Fibroblast of skin of right biceps (primary cell): ENCODE measurements around the gene RMDN3.

Experiments
- DNase-seq: peaks from one replicate; pipeline ENCODE4 v3.0.0-alpha.2; 2013

Gene RMDN3

DNA sequence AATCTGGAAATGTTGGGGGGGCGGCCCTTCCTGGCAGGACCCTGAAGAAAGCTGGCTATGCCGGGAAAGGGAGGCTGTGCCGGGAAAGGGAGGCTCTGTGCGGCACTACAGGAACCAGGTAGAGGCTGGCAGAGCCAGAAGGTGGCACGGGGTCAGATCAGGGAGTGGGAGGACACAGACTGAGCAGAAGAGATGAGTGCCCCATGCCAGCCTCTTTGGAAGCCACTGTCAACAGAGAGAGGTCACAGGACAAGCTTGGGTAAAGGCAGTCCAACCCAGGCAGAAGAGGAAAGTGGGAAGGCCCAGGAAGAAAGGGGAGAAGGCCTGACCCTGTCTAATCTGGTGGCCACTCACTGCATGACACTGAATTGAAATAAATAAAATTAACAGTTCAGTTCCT is 16.2 kb upstream of the RMDN3 start:
- DNase-seq, result no peak

DNA sequence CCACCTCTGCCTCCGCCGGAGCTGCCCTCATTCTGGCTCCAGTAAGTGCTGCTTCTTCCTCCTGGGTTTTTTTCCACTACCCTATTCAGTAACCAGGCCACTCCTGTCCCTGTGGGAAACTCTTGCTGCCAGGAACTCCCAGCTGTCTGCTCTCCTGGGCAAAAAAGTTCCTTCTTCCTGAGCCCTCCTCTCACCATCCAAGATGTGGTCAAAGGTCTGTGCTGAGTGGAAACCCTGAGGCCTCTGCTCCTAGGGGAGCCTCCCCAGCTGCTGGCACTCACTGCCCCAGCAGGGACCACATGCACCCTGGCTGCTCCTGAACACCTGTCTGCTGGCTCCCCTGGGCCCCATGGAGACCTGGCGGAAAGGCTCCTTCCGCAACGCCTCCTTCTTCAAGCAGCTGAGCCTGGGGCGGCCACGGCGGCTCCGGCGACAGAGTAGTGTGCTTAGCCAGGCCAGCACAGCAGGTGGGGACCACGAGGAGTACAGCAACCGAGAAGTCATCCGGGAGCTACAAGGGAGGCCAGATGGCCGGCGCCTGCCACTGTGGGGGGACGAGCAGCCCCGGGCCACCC is 15.2 kb upstream of the RMDN3 start:
- no peak for DNase-seq

DNA sequence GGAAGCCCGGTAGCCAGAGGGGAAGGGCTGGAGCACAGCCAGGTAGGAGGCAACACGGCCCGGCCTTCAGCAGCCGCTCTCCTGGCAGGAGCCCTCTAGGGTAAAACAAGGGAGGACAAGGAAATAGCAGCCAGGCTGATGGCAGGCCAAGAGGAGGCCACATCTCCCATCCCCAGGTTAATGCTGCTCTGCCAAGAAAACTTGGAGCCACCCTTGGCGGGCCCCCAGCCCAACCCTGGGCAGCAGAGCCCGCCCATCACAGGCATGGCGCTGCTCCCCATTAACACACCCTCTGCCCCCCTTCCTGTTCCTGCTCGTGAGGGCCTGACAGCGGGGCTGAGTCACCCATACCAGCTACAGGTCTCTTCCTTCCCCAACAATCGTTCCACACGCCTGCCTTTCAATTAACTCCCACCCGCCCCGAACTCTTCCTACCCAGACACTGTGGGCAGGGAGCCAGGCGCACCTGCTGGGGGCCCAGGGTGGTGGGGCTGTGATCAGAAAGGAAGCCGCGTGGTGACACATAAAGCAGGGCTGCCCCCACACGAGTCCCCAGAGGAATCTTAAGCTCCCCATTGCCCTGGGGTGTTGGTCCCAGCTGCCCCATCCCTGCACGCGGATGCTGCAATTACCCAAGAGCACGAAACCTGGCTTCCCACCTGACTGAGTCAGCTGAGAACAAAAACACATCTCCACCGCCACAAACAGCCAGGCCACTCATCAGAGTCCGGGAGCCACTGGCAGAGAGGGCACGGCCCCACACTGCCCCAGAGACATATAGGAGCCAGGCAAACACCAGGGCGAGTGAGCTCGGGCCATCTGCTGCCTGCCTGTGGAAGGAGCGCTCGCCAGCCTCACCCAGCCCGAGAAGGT is 14.5 kb upstream of the RMDN3 start, which contains the start of gene C15orf62:
C15orf62 (plus strand) TSS at position 707 of the 873 bp plus-strand sequence. CDS start 516 bp downstream, outside the sequence.
- DNase-seq, result peak; percentile 34

DNA sequence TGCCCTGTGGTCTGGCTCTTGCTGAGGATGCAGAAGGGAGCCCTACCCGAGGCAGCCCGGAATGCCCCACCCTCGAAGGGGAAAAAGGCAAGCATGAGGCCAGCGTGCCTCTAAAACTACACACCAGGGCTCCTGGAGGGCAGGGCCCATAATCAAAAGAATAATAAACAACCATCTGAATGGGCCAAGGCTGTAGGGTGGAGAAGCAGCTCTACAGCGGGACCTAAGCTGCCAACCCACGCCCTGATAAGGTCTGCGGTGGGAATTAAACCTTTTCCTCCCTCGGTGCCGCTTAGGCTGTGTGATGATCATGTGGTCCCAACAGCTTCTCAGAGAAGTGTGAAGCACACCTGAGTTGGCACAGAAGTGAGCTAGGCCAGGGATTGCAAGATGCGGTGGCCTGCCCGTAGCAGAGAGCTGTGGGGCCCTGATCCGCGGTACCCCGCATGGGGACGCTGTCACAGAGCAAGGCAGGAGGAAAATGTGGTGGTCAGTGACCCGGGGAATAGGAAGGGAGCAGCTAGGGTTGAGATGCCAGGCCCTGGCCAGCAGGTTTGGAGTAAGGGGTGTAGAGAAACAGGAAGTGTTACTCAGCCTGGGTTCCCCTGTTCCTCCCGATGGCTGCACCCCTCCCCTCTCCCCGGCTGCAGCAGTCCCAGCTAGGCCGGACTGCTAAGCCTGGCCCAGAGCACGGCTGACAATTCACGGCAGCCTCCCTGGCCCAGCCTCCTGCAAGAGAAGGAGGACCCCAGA is 13.6 kb upstream of the RMDN3 start:
- DNase-seq, result no peak

DNA sequence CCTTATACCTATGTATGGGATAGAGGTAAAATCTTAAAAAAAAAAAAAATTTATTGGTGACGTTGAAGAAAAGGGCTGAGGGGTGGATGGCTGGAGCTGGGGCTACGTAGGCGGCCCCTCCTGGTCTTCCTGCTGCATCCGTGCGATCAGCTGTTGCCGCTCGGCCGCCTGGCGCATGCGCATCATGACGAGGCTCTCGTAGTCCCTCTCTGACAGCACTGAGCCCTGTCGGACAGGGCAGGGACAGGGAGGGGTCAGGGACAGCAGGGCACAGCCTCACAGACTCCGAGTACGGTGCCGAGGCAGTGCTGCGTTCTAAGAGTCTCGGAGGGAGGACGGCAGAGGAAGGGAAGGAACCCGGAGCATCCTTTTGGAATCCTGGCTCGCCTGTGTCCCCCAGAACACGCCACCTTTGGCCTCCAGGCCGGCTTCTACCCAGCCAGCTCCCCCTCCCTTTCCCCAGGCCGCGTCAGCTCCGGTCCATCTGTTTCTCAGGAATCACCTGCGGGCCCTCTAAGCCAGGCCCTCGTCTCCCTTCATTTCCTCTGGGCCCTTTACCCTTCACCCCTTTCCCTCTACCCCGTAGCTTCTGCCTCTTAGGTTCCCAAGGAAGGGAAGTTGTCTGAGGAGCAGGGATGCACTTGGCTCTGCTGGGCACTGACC is 12.9 kb upstream of the RMDN3 start:
- DNase-seq, result no peak

DNA sequence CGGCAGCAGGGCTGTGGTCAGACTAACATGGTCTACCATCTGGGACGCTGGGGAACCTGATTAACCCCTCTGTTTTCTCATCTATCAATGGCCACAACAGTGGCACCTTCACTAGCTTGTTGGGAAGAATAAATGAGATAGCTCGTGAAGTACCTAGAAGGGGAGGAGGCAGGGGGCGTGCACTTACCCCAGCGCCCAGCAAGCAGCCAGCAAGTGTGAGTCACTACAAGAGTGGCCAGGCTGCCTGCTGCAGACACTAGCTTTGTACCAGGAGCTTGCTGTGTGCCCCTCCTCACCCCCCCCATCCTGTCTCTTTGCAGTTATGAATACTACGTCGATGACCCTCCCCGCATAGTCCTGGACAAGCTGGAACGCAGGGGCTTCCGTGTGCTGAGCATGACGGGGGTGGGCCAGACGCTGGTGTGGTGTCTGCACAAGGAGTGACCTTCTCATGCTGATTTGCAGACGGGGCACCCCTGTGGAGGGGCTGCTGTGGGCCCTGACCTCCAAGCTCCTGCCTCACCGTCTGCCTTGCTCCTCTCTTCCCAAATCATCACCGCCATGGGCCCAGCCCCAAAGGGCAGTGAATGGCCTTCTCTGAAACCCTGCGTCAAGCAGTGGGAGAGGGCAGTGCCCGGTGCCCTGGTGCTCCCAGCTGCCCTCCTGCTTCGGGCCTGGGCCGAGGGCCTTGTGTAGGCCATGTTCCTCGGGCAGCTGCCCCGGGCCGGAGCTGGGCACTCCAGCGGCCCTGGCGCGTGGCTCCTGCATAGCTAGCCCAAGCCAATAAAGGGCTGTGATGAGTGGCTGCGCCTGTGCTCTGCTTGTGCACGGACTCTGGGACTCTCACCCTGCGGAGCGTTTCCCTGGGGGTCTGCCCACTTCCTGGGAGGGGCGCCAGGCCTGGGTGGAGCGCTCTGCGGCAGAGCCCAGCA is 12.1 kb upstream of the RMDN3 start:
- DNase-seq, result no peak

DNA sequence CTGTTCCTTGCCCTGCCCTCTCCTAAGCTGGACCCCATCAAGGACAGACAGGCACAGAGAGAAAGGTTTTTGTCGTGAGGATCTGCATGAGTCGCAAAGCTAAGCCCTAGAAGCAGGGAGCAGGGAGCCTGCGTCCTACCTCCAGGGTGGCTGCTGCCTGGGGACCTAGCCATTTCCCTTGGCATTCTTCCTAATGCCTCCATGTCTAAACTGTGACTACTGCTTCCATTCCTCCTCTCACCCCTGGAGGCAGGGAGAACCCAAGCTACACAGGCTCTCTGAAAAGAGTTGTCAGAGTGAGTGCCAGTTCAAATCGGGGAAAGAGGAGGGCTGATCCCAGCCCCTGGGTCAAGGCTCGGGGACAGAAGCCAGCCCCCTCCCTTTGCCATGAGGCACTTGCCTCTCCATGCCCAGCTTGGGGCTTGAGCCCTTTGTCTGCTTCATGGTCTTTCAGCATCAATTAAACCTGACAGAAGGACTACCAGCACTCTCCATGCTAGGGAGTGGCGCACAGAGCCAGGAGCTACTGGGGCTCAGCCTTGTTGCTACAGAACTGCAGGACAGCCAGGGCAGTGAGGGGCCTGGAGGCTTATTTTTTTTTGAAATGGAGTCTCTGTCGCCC is 11.3 kb upstream of the RMDN3 start:
- peak; percentile 49 for DNase-seq

DNA sequence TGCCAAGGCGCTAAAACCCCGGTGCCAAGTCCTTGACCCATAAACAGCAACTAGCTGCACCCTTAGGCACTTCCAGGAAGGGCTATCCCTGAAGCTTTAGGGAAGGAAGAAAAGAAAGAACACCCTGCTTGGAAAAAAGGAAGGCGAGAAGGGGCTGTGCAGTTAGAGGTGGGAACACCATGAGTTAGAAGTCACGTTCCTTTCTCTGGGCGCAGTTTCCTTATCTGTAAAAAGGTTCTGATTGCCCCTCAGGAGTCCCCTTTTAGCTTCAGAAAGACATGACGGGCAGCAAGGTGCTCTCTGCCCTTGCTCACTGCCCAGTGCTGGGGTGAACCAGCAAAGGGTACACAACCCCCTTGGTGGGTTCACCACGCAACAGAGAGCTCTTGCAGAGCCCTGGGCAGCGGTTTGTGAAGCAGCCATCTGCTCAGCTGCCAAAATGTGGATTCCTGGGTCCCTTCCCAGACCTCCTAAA is 9.6 kb upstream of the RMDN3 start:
- DNase-seq, result no peak

DNA sequence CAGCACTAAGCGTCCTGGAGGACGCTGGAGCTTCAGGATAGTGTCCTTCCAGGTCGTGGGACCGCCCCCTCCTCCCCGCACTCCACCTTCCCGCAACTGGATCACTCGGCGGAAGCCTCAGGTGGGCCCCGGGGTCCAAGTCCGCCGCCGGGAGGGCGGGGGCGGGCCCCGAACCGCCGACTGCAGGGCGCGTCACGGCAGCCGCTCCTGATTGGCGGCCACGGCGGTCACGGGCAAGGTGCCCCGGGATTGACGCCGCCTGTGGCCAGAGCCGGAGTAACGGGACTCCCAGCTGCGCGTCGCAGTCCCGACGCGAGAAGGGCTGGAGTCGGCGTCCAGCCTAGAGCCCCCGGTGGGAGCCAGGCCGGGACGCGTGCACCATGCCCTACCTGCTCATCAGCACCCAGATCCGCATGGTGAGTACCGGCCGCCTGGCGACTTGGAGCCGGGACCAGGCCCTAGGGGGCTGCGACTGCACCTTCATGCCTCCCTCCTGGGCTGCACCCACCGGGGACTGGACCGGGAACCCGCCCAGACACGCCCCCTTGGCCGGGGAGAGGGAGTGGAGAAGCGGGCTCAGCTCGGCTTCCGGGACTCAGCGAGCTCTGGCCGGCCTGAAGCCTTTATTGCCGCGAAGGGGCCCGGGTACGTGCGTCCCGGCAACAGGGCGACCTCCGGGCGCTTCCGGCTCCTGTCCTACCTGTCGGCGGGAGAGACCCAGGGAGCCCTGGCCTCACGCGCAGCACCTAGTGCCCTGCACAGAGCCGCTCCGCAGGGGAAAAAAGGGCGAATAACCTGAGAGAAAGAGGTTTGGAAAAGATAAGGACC is 9.0 kb upstream of the RMDN3 start, which contains the start of gene GCHFR:
GCHFR (plus strand) TSS at position 268 of the 828 bp plus-strand sequence; CDS start at position 381, 113 bp downstream.
- DNase-seq, result peak; percentile 57

DNA sequence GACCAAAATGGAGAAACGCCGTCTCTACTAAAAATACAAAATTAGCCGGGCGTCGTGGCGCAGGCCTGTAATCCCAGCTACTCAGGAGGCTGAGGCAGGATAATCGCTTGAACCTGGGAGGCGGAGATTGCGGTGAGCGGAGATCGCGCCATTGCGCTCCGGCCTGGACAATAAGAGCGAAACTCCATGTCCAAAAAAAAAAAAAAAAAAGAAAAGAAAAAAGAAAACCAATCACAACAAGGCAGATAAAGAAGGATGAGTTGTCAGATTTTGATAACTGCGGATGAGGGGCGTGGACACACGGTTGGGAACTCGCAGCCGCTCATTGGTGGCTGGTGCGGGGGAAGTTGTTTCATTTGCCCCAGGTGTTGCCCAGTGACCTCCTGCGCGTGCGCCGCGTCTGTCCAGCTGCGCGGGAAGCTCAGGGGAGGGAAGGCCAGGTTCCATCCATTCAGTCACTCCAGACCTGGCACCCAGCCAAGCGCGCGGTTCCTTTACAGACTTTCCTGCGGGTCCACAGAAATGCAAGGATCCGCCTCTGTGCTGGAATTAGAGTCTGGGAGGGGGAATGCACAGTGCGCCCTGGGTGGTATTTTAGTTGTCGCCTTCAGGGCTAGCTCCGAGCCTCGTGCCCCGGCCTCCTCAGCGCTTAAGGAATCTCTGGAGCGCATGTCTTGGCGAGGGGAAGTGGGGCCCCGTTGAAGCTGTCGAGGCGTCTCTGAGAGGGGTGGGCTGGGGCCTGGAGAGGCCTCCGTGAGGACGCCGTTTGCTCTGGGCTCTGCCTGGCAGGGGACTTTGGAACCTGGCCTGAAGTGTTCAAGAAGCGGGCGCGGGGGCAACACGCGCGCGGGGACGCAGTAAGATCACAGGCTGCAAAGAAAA is 8.1 kb upstream of the RMDN3 start:
- peak; percentile 74 for DNase-seq

DNA sequence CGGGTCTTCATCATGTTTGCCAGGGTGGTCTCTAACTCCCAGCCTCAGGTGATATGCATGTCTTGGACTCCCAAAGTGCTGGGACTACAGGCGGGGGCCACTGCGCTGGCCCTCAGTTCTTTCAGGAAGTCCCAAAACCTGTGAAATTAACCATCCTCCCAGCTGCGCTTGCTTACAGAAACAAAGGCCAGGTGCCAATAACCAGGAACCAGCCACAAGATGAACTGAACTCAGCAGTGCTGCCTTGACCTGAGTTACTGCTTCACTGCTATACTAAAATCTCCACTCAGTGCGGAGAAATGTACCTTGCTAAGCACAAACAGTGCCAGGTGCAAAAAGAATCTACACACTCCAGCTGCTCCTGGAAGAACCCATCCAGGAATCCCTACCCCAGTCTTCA is 4.9 kb upstream of the RMDN3 start:
- DNase-seq, result no peak

DNA sequence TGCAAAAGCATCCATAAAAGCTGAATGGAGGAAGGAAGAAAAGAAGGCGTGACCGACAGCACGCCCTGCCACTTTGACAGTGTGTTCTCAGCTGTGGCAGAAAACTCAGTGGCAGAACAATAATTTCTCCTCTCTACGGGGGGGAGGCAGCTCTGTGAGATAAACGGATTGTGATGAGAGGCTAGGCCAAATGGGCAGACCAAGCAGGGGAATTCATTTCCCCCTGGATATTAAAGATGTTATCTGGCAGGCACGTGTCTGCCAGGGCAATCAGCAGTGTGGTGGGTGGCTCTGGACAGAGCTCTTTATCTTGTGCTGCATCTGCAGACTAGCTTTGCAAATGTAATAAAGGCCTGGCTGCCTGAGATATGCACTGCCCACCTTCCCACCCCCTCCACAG is 1.9 kb upstream of the RMDN3 start:
- DNase-seq, result no peak

DNA sequence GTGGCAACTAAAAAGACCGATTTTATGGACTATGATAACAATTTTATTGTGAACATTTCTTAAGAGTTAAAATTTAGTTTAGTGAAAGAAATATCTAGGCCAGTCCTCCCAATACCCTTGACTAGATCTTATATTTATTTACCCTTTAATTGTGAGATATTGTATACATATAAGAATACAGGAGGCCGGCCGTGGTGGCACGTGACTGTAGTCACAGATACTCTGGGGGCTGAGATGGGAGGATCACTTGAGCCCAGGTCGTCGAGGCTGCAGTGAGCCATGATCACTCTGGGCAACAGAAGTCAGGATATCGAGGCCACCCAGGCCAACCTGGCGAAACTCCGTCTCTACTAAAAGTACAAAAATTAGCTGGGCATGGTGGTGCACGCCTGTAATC is 756 bp upstream of the RMDN3 start:
- no peak for DNase-seq

DNA sequence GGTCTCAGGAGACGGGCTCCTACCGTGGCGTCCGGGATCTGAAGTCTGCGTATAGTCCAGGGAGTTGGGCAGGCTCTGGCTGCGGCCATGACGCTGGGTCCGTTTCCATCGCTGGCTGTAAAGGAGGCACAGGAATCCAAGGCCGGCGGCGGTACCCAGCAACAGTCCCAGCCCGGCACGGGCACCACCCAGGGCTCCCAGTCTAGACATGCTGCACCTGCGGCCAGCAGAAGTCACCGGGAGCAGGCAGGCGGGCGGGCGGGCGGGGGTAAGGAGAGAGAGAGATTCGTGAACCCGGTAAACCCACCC is 526 bp downstream of the RMDN3 start:
- no peak for DNase-seq

DNA sequence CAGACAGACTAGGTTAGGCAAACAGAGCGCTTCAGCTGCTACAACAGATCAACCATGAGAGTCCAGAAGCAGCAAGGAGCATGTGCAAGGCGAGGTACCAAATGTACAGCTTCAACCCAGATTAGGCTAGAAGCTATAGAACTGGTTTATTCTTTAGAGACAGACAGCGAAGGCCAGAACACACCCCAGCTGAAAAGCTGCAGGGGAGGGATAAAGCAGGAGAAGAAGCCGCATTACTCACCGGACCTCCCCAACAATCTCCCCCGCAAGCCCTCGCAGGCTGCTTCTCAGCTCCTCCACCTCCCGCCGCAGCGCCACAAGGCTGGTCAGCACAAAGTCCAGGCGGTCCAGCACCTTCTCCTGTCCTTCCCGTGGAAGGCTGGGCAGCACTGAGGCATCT is 3.3 kb downstream of the RMDN3 start:
- DNase-seq, result no peak

DNA sequence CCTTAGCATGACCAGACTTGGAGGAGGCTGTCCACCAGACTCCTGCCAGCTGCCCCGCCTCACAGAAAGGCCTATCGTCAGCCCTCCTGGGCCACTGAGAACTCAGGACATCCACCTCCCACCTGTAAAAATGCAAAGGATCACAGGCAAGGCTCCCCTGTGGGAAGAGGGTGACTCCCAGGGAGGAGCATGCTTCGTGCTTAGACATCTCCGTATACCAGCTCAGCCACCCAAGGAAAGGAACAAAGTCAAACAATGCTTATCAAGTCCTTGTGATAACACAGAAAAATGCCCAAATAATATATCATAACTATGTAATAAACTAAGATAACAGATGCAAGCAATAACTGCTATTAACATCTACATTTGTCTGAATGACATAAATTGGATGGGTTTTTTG is 4.2 kb downstream of the RMDN3 start:
- no peak for DNase-seq

DNA sequence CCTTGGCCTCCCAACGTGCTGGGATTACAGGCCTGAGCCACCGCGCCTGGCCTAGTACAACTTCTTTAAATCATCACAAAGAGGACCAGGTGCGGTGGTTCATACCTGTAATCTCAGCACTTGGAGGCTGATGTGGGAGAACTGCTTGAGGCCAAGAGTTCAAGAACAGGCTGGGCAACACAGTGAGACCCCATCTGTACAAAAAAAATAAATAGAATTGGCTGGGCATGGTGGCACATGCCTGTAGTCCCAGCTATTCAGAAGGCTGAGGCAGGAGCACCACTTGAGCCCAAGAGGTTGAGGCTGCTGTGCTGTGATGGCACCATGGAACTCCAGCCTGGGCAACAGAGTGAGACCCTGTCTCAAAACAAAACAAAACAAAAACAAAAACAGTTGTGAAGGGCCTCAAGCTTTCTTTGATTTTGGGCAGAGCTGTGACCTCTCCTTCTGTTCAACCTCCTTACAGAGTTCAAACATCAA is 5.9 kb downstream of the RMDN3 start:
- no peak for DNase-seq

DNA sequence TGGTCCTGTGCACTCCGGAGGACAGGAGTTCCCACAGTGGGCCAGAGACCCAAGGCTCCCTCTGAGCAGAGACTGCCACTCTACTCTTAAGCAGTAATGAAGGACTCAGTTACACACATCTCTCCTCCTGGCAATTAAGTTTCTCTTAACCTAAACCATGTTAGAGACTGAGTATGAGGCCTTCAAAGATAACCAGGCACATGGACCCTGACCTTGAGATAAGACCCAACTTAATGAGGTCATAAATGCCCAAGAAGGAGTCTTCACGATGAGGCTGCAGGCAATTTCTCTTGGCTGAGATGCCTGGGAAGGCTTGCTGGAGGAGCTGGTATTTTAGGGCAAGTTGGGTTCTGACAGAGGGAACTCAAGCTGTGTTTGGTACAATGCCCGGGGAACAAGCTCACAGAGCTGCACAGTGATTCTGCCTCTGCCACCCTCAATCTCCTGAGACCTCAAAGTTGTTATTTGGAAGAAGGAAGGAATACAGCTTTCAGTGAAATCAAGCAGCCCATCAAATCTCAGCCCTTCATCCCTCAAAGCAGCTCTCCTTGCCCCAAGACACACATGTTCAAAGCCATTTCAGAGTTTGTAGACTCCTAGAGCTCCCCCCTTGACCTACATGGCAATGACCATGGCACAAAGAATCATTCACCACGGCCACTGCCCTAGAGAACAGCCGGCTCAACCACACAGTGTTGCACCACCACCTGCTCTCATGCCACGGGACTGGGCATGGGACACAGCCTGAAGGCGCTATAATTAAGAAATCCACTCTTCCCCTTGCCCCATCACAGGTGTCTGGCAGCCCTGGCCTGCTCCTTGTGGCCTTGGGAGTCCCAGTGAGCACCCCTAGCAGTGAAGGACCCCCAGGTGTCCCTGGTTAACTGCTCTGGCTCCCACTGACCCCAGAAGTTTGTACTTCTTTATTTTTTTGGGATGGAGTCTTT is 7.1 kb downstream of the RMDN3 start:
- DNase-seq, result no peak
